ENCODE measurements around the gene RETREG3.

Gene RETREG3

GRCh38 chr17:42642336-42642735 is 33.2 kb upstream of the RETREG3 start:
- Histone ChIP-seq H3K9me2 (replicated peaks; ENCODE audit: insufficient read depth, low read length) (no peaks in the 10 kb centered on the region), H2AFZ (ENCODE audit: low read length) (no peak overlapping the region), H3K79me2 (ENCODE audit: low read length) (no peaks in the 10 kb centered on the region), H4K20me1 (ENCODE audit: insufficient read depth, low read length) (no peaks in the 10 kb centered on the region), H3K4me2 (ENCODE audit: low read depth, low read length) (no peak overlapping the region), H3K27me3 (replicated peaks; ENCODE audit: insufficient read depth, low read length) (no peaks in the 10 kb centered on the region), H3K36me3 (replicated peaks; ENCODE audit: insufficient read depth, low read length) (no peaks in the 10 kb centered on the region), H3K27ac (ENCODE audit: low read length) (no peak overlapping the region), H3K4me1 (ENCODE audit: low read length) (0 out of 2 replicates have a peak, but pooled peaks cover 5% of the 10 kb centered on the region), H3F3A (ENCODE audit: insufficient read depth, low read length) (no peaks in the 10 kb centered on the region), H3K4me3 (ENCODE audit: low read length) (no peak overlapping the region), H3K9me3 (replicated peaks; ENCODE audit: insufficient read depth, low read length) (no peaks in the 10 kb centered on the region), H3K9ac (ENCODE audit: low read length) (no peak overlapping the region)
- DNase-seq, result no peak
- no peak for TF ChIP-seq EZH2 (optimal IDR thresholded peaks at IDR 0.05; ENCODE audit: low read depth, low read length)
- TF ChIP-seq, protein P1, sequence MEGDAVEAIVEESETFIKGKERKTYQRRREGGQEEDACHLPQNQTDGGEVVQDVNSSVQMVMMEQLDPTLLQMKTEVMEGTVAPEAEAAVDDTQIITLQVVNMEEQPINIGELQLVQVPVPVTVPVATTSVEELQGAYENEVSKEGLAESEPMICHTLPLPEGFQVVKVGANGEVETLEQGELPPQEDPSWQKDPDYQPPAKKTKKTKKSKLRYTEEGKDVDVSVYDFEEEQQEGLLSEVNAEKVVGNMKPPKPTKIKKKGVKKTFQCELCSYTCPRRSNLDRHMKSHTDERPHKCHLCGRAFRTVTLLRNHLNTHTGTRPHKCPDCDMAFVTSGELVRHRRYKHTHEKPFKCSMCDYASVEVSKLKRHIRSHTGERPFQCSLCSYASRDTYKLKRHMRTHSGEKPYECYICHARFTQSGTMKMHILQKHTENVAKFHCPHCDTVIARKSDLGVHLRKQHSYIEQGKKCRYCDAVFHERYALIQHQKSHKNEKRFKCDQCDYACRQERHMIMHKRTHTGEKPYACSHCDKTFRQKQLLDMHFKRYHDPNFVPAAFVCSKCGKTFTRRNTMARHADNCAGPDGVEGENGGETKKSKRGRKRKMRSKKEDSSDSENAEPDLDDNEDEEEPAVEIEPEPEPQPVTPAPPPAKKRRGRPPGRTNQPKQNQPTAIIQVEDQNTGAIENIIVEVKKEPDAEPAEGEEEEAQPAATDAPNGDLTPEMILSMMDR (IDR thresholded peaks at IDR 0.05; ENCODE audit: low read length), result no peak

DNA sequence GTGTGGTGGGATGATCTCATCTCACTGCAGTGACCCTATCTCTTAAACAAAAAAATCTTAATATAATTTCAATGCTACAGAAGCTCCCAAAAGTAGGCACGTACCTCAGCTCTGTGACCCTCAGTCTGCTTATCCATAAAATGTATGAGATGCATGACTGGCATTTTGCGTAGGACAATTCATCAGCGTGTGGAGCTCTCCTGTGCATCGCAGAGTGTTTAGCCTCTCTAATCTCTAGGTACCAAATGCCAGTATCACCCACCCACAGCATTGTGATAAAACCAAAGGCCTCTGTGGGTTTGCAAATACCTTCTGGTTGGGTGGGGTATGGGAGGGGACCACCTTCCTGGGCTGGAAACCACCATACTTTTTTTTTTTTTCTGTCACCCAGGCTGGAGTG is 30.9 kb upstream of the RETREG3 start:
- H3K9ac ChIP-seq (ENCODE audit: low read length), result no peak overlapping the region
- H3K79me2 ChIP-seq (ENCODE audit: low read length), result no peaks in the 10 kb centered on the region
- no peak overlapping the region for H3K4me2 ChIP-seq (ENCODE audit: low read depth, low read length)
- H4K20me1 ChIP-seq (ENCODE audit: insufficient read depth, low read length), result no peaks in the 10 kb centered on the region
- no peaks in the 10 kb centered on the region for H3K36me3 ChIP-seq (replicated peaks; ENCODE audit: insufficient read depth, low read length)
- H3K9me2 ChIP-seq (replicated peaks; ENCODE audit: insufficient read depth, low read length), result no peaks in the 10 kb centered on the region
- H3K9me3 ChIP-seq (replicated peaks; ENCODE audit: insufficient read depth, low read length), result no peaks in the 10 kb centered on the region
- H3K4me3 ChIP-seq (ENCODE audit: low read length), result no peak overlapping the region
- DNase-seq, result no peak
- TF ChIP-seq, protein P1 (IDR thresholded peaks at IDR 0.05; ENCODE audit: low read length), result no peak
- TF ChIP-seq EZH2phosphoT487 (IDR thresholded peaks at IDR 0.05; ENCODE audit: low read length) (no peak), EZH2 (optimal IDR thresholded peaks at IDR 0.05; ENCODE audit: low read depth, low read length) (no peak)
- no peaks in the 10 kb centered on the region for H3K27me3 ChIP-seq (replicated peaks; ENCODE audit: insufficient read depth, low read length)
- no peaks in the 10 kb centered on the region for H3F3A ChIP-seq (ENCODE audit: insufficient read depth, low read length)
- H2AFZ ChIP-seq (ENCODE audit: low read length), result no peak overlapping the region
- 0 out of 2 replicates have a peak, but pooled peaks cover 5% of the 10 kb centered on the region for H3K4me1 ChIP-seq (ENCODE audit: low read length)
- H3K27ac ChIP-seq (ENCODE audit: low read length), result no peak overlapping the region

DNA sequence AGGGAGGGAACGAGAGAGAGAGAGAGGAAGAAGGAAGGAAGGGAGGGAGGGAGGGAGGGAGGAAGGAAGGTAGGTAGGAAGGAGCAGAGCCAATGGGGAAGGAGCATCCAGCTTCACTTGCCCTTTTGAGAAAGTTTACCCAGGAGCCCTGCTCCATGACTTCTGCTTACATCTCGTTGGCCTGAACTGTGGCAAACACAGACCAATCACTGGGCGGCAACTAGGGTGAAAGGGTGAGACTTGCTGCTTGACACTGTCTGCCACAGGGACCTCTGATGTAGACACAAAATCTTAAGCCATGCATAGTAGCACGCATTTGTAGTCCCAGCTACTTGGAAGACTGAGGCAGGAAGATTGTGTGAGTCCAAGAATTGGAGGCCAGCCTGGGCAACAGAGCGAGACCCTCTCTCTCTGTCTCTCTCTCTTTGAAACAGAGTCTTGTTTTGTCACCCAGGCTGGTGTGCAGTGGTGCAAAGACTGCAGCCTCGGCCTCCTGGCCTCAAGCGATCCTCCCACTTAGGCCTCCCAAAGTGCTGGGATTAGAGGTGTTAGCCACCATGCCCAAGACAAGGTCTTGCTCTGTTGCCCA is 30.4 kb upstream of the RETREG3 start:
- H3K27ac ChIP-seq (ENCODE audit: low read length), result no peak overlapping the region
- H3F3A ChIP-seq (ENCODE audit: insufficient read depth, low read length), result no peaks in the 10 kb centered on the region
- no peaks in the 10 kb centered on the region for H3K9me2 ChIP-seq (replicated peaks; ENCODE audit: insufficient read depth, low read length)
- H3K9me3 ChIP-seq (replicated peaks; ENCODE audit: insufficient read depth, low read length), result no peaks in the 10 kb centered on the region
- H3K4me1 ChIP-seq (ENCODE audit: low read length), result 0 out of 2 replicates have a peak, but pooled peaks cover 5% of the 10 kb centered on the region
- TF ChIP-seq EZH2phosphoT487 (IDR thresholded peaks at IDR 0.05; ENCODE audit: low read length) (no peak), EZH2 (optimal IDR thresholded peaks at IDR 0.05; ENCODE audit: low read depth, low read length) (no peak)
- TF ChIP-seq, protein P1 (IDR thresholded peaks at IDR 0.05; ENCODE audit: low read length), result no peak
- no peak overlapping the region for H3K9ac ChIP-seq (ENCODE audit: low read length)
- DNase-seq, result no peak
- no peak overlapping the region for H2AFZ ChIP-seq (ENCODE audit: low read length)
- no peaks in the 10 kb centered on the region for H3K79me2 ChIP-seq (ENCODE audit: low read length)
- H3K4me3 ChIP-seq (ENCODE audit: low read length), result no peak overlapping the region
- H4K20me1 ChIP-seq (ENCODE audit: insufficient read depth, low read length), result no peaks in the 10 kb centered on the region
- no peaks in the 10 kb centered on the region for H3K36me3 ChIP-seq (replicated peaks; ENCODE audit: insufficient read depth, low read length)
- H3K4me2 ChIP-seq (ENCODE audit: low read depth, low read length), result no peak overlapping the region
- no peaks in the 10 kb centered on the region for H3K27me3 ChIP-seq (replicated peaks; ENCODE audit: insufficient read depth, low read length)

Measured in MM.1S (cell line).